Myocyte (in vitro differentiated cells): Measurements from ENCODE around the gene MYH10. TPM values are rescaled to one million over a fixed set of nuclear protein-coding genes. Genes with fewer than 3 reads are reported as not detected.

ENCODE experiments used
- DNase-seq: peaks from one replicate; pipeline ENCODE4 v3.0.0-alpha.2; 2012; ENCODE audit warnings: low read depth
- total RNA-seq: library from RNA; depleted of rRNA; stranded (reverse); fragments of >200 nt; gene quantifications from 2 replicates; pipeline ENCODE4 v1.2.3, GENCODE V29; 2014

MYH10 gene
- total RNA-seq, 1 donor from 2014 or later: 17.9 TPM

- peak; percentile 80 for DNase-seq
Observed at GRCh38 chr17:8649157-8650118, 18.9 kb upstream of the MYH10 start.

GRCh38 chr17:8647956-8648355 is 17.4 kb upstream of the MYH10 start:
- no peak for DNase-seq

- no peak for DNase-seq
Observed at GRCh38 chr17:8647202-8647601, 16.7 kb upstream of the MYH10 start.

GRCh38 chr17:8644507-8644902 is 14.0 kb upstream of the MYH10 start:
- no peak for DNase-seq

- no peak for DNase-seq
Observed at GRCh38 chr17:8643855-8644506, 13.5 kb upstream of the MYH10 start.

- no peak for DNase-seq
Observed at GRCh38 chr17:8639709-8640108, 9.2 kb upstream of the MYH10 start.

DNA sequence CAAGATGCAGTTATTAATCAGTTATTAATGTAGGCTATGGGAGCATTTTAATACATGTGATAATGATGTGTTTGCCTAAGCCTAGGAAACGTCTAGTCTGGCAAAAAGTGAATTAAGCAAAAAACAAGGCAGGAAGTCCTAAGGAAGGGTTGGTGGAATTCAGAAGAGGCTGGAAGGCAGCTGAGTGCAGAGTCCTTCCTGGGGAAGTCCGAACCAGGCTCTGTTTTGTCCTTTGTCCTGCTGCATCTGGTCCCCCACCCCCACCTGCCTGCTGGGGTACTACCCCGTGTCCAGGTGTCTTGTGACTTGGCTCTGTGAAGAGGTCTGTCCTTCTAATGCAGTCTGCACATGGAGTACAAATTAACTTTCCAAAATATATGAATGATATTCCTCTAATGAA is 1.5 kb upstream of the MYH10 start:
- no peak for DNase-seq

GRCh38 chr17:8631554-8631877 is 991 bp upstream of the MYH10 start:
- DNase-seq: no peak

DNA sequence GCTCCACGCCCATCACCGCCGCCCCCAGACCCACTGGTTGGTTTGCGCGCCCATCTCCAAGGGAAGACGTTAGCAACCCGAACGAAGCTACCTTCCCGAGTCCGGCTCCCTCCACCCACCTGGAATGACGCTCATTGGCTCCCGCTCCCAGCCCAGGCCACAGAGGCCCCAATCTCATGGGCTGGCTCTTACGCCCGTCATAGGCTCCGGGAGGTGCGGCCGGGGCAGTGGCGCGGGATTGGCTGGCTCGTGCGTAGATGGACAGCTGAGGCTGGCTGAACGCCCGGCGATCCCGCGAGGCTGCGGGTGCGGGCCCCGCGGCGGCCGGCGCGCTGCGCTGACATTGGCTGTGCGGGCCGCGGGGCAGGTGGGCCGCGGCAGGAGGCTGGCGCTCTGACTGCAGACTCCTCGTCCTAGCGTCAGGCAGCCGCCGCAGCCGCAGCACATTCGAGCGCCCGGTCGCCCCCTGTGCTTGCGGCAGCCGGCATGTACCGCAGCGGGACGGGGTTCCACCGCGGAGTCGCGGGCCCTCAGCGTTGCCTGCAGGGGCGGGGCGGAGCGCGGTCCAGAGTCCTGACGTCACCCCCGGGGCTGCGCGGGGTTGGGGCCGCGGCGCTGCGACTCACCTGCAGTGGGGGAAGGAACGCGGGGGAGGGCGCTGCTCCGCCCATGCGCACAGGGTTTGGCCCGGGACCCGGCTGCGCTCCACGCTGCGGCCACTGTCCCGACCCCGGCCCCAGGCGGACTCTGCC is 453 bp upstream of the MYH10 start:
- peak; percentile 100 for DNase-seq

DNA sequence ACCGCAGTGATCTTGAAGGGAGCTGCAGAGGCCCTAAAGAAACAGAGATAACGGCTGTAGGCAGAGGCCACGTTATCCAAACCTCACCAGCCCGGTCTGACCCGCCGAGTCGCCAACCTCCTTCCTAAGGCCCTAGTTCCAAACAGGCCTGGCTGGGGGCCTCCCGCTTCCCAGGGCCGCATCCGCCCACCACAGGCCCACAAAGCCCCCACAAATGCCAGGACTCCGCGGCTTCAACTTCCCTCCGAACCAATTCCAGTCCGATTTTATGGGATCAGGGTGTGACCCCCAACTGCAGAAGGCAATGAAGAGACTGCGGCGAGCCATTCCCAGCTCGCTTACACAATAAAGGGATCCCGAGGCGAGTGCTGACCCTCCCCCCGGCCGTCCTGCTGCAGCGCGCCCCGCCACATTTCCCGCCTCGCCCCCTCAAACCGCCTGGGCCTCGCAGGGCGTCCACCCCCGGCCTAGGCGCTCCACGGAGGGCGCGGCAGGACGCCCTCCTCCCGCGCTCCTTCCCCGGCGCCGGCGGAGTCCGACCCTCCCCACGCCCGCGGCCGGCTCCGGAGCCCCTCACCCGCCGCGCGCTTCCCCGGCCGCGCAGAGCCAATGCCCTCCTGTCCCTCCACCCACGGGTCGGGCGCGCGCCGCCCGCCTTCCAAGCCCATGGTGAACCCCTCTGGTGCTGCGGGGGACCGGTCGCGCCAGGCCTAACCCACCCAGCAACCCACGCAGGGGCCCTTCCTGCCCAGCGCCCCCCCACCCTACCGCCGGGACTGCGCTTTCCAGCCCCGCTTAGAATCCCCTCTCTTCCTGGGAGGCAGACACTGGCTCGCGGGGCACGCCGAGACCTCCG is 926 bp downstream of the MYH10 start:
- DNase-seq: peak; percentile 16

DNA sequence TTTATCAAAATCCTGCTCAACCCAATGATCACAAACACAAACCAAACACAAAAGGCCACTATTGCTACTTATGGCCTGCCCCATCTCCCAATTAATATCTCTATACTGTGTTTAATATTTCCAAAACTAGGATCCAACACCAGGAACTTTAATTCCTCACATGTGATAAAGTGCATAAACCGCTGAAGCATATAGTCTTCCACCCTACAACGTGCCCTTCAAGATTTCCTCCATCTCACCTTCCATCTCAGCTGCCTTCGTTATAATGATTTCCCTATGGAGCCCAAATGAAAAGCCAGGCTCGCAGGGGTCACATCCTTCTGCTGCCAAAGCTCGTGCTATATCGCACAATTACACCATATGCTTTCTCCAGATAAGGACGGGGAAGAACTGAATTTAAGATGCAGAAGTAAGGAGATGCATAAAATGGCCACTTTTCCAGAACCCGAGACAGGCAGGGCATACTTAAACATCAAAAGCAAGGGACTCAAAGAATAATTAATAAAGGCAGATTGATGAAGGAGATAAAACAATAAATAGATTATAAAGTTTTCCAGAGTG is 1.8 kb downstream of the MYH10 start:
- DNase-seq: no peak

- no peak for DNase-seq
Observed at GRCh38 chr17:8628172-8628571, 2.4 kb downstream of the MYH10 start.

DNA sequence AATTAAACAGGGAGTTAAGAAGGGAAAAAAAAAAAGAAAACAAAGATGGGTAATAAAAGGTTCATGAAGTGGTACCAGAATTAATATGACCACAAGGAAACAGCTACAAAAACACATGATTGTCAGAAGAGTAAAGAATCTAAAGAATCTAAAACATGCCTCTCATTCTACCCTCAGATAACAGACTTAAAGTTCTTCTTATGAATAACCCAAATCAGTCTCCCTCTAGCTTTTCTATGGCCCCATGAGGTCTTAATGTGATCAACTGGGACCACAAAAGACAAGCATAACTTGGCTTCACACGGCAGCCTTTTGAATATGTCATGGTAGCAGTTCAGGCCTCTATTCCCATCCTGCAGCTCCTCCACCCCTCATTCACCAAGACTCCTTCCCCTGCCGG is 6.9 kb downstream of the MYH10 start:
- DNase-seq: peak; percentile 12

GRCh38 chr17:8622191-8622590 is 8.3 kb downstream of the MYH10 start:
- DNase-seq: peak; percentile 17

GRCh38 chr17:8621585-8621984 is 8.9 kb downstream of the MYH10 start:
- DNase-seq: no peak

- DNase-seq: no peak
Observed at GRCh38 chr17:8619294-8619693, 11.2 kb downstream of the MYH10 start.

- no peak for DNase-seq
Observed at GRCh38 chr17:8618825-8619224, 11.7 kb downstream of the MYH10 start.

DNA sequence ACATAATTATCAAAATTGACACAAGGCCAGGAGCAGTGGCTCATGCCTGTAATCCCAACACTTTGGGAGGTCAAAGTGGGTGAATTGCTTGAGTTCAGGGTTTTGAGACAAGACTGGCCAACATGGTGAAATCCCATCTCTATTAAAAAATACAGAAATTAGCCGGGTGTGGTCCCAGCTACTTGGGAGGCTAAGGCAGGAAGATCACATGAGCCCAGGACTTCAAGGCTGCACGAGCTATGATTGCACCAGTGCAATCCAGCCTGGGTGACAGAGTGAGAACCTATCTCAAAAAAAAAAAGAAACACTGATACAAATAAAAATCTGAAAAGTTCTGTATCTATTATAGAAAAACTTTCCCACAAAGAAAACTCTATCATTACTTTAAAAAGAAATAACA is 15.5 kb downstream of the MYH10 start:
- DNase-seq: no peak

DNA sequence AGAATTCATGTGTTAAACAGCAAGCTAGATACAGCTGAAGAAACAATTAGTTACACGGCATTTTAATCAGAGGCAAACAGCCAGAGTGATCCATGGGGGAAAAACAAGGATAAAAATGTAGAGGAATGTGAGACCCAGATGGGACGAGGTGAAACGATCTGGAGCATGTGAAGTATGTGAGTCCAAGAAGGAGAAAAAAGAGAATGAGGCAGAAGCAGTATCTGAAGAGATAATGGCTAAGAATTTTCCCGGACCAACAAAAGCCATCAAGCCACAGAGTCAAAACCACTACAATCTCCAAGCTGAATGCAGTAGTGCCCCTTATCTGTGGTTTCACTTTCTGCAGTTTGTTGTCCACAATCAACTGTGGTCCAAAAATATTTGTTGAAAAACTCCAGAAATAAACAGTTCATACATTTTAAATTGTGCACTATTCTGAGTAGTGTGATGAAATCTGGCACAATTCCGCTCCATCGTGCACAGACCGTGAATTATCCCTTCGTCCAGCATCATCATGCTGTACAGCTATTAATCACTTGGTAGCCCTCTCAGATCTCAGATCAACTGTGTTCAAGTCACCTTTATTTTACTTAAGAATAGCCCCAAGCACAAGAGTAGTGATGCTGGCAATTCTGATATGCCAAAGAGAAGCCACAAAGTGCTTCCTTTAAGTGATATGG is 18.8 kb downstream of the MYH10 start:
- peak; percentile 13 for DNase-seq

DNA sequence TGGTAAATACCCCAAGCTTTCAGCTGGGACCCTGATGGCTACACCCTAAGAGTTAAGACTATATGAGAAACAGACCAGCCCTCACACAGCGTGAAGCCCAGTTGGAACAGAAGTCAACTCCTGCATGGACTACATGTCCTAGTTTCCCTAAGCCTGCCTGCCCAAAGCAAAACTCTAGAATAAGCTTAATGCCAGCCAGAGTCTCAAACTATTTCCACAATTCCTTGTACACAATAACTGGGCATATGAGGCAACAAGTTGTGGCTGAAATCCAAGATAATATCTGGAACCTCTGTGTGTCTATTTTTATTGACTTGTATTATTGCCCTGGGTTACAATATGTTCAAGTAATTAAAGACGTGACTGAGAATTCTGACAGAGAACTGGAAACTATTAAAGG is 19.4 kb downstream of the MYH10 start:
- DNase-seq: peak; percentile 27
